Pancreas (tissue), 10 donors: ENCODE results near the gene SP2. TPM values are rescaled to one million over a fixed set of nuclear protein-coding genes. Genes with fewer than 3 reads are reported as not detected.

ENCODE experiments used
- ATAC-seq, 4 donors: fragments of 200-7000 bp; cut with Tn5 transposase; one replicate each; pipeline versions ENCODE4 v1.8.0 to v1.9.1; 2020; ENCODE audit warnings: mild to moderate bottlenecking in 4 of 4, moderate library complexity in 4 of 4
- DNase-seq, 6 donors: peaks; one replicate each; pipeline ENCODE4 v3.0.0-alpha.2; 2020
- FAIRE-seq: peaks from 2 replicates; lab custom pipeline; 2012; peaks lifted over from hg19 to GRCh38; lab: Jason Lieb, UNC
- H3K27ac ChIP-seq, 4 donors: fragments of 200-600 bp; sonication (generic); 1 replicate in 3 of 4; 2 replicates in 1 of 4; pipeline versions ENCODE4 v1.5.0 to v1.8.0; 2020
- H3K27me3 ChIP-seq, 4 donors: fragments of 200-600 bp; one replicate each; pipeline ENCODE4 v1.8.0; 2021
- H3K36me3 ChIP-seq, 3 donors: fragments of 200-600 bp; sonication (generic) in 1 of 3; one replicate each; pipeline versions ENCODE4 v1.5.0 to v1.8.0; 2020 to 2021
- H3K4me1 ChIP-seq, 3 donors: fragments of 200-600 bp; one replicate each; pipeline ENCODE4 v1.8.0; 2021
- H3K4me3 ChIP-seq, 4 donors: fragments of 200-600 bp; sonication (generic) in 2 of 4; one replicate each; pipeline versions ENCODE4 v1.5.0 to v1.8.0; 2020 to 2021
- H3K9me3 ChIP-seq, 4 donors: fragments of 200-600 bp; one replicate each; pipeline ENCODE4 v1.8.0; 2021
- WGBS, 2 donors: extraction: QIAGEN DNeasy Blood & Tissue Kit; methylation state at CpG; one replicate each; pipeline ENCODE4 v1.1.7; 2013; 5-methylcytosine and 5-hydroxymethylcytosine counted together
- intact Hi-C, 3 donors: fragments of 100-400 bp; cut with DNase I; formaldehyde crosslinking; loops; one replicate each; pipeline versions ENCODE4 v1.11.1 to v1.14.2; 2022
- polyA plus RNA-seq, 2 donors: library from polyadenylated mRNA; stranded (reverse); fragments of 200-250 nt; gene quantifications; one replicate each; pipeline ENCODE4 v1.2.3, GENCODE V29; 2013
- total RNA-seq, 6 donors: library from RNA; stranded (reverse); fragmentation: NEBNext Ultra II Directional in 4 of 6; extraction: Animal tissue kit (Norgen Biotek cat#: 25700) in 4 of 6; gene quantifications; one replicate each; pipeline versions ENCODE4 v1.2.1 to v1.2.4, GENCODE V29; 2021 to 2023
- TF ChIP-seq, protein P1 (sequence below), 4 donors: fragments of 200-600 bp; sonication (generic) in 3 of 4; IDR thresholded peaks; one replicate each; pipeline versions ENCODE4 v1.5.0 to v1.8.0; 2021; ENCODE audit warnings: antibody characterized with exemption in 4 of 4
- donor health status: healthy with polysubstance abuse.
- donor health status: DM: no; HTN: no; CAD: no; lungs with moderate emphysema.
- donor health status: DM: no; HTN: no; CAD: no.
- donor health status: control.
- donor health status: control.
- donor health status: Bipolar disorder and iron deficiency.
- donor health status: DM: yes; HTN: yes; CAD: no.
- donor health status: DM: no; HTN: no; CAD: no.
- donor health status: DM: no; HTN: no; CAD: no.
- donor health status: DM: yes; HTN: yes; CAD: no.

SP2 gene
- total RNA-seq: 1 to 10 TPM; 5.2 to 8.8 (median 6.9) TPM
- 1 to 10 TPM; 5.5 to 8.5 TPM for polyA plus RNA-seq

DNA sequence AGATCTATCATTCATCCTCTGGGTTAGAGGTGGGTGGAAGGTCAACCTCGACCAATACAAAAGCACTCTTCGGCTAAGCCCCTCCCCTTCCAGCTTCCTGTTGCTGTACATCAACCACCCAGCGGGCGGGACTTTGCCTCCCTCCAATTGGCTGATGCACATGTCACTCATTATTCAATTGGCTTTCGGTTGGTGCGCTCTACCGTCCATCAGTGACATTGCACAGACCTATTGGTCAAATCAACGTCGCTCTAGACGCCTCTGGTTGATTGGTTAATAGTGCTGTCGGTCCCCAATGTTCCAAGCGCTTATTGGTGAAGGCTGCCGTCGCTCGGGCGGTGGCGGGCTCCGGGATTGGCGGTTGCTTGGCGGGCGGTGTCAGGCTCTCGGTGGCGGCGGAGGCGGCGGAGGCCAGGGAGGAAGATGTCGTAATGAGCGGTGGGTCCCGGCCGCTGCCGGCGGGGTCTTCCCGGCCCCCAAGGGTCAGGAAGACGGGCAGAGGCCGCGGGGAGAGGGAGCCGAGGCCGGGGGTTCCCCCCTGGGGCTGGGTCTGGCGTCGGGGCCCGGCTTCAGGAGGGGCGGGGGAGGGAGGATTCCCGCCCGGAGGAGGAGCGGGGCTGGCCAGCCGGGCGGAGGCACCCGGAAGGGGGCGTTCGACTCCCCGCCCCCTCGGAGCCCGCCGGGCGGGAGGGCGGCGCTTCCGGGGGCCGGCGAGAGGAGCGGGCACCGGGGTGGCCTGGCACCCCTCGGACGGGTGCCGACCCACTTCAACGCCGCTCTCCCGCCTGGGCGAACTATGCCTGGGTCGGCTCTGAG is at the start of gene SP2:
Gene SP2, plus strand, starts transcription at position 381 of the 816 bp plus-strand sequence. Its CDS starts 51 bp downstream, at position 432.
- DNase-seq: peak; percentile 97 to 100 (median 100)
- H3K27ac ChIP-seq: peak within 1 kb of the TSS; percentile 96 to 99 (median 98)
- WGBS, 2 donors: 0 to 1% methylated on average over 64 to 70 of the region's 70 CpGs
- H3K4me1 ChIP-seq: peaks cover 0 to 15% (median 0%) of the 10 kb centered on the region in 3 donors
- FAIRE-seq: peak; percentile 90
- TF ChIP-seq, protein P1, sequence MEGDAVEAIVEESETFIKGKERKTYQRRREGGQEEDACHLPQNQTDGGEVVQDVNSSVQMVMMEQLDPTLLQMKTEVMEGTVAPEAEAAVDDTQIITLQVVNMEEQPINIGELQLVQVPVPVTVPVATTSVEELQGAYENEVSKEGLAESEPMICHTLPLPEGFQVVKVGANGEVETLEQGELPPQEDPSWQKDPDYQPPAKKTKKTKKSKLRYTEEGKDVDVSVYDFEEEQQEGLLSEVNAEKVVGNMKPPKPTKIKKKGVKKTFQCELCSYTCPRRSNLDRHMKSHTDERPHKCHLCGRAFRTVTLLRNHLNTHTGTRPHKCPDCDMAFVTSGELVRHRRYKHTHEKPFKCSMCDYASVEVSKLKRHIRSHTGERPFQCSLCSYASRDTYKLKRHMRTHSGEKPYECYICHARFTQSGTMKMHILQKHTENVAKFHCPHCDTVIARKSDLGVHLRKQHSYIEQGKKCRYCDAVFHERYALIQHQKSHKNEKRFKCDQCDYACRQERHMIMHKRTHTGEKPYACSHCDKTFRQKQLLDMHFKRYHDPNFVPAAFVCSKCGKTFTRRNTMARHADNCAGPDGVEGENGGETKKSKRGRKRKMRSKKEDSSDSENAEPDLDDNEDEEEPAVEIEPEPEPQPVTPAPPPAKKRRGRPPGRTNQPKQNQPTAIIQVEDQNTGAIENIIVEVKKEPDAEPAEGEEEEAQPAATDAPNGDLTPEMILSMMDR (IDR thresholded peaks at IDR 0.05): no peak
- no peaks in the 10 kb centered on the region for H3K36me3 ChIP-seq
- no peaks in the 10 kb centered on the region for H3K9me3 ChIP-seq
- intact Hi-C loops: no loop called here
- peak; percentile 90 to 95 (median 92) for ATAC-seq
- H3K4me3 ChIP-seq: peak within 1 kb of the TSS; percentile 39 to 89 (median 78)
- H3K27me3 ChIP-seq: no peaks in the 10 kb centered on the region

DNA sequence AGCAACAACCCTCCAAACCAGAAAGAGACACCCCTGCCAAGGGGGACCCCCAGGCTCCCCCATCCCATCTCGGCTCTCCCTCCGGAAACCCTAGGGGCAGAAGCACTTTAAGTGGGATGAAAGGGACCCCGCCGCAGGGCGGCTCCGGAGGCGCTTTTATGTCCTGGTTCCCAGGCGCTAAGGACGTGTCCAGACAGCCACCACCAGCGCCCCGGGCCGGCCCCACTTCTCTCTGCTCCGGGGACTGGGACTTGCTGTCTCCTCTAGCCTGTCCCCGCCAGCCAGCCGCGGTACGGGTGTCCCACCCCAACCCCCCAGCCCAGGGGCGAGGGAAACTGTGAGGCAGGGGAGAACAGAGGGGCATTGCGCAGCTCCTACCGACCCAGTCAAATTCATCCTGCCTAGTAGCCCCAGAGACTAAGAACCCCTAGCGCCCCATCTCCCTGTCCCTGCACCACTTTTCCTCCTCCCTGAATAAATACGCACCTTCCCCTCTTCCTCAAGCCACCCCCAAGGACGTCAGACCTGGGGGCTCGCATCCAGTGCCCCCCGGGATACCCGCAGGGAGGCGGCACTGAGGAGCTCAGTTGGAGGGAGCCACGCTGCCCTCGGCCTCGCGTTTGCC is 49.2 kb upstream of the SP2 start:
- peaks cover 5 to 16% (median 14%) of the 10 kb centered on the region in 3 donors for H3K4me1 ChIP-seq
- FAIRE-seq (no peak), DNase-seq (peak in 1 of 6 donors; percentile 81), ATAC-seq (no peak)
- 19 to 35% methylated on average over 25 to 31 of the region's 31 CpGs for WGBS, 2 donors
- TF ChIP-seq, protein P1 (IDR thresholded peaks at IDR 0.05): no peak
- H3K36me3 ChIP-seq: no peaks in the 10 kb centered on the region
- no peak overlapping the region for H3K27ac ChIP-seq
- H3K27me3 ChIP-seq: peaks cover 0 to 7% (median 2%) of the 10 kb centered on the region in 4 donors
- no peak overlapping the region for H3K4me3 ChIP-seq
- intact Hi-C loops: loop anchor here in 1 of 3 donors (10.0 kb wide), 1 partner anchor 168 kb away; no protein-coding TSS in a partner anchor
- no peaks in the 10 kb centered on the region for H3K9me3 ChIP-seq

DNA sequence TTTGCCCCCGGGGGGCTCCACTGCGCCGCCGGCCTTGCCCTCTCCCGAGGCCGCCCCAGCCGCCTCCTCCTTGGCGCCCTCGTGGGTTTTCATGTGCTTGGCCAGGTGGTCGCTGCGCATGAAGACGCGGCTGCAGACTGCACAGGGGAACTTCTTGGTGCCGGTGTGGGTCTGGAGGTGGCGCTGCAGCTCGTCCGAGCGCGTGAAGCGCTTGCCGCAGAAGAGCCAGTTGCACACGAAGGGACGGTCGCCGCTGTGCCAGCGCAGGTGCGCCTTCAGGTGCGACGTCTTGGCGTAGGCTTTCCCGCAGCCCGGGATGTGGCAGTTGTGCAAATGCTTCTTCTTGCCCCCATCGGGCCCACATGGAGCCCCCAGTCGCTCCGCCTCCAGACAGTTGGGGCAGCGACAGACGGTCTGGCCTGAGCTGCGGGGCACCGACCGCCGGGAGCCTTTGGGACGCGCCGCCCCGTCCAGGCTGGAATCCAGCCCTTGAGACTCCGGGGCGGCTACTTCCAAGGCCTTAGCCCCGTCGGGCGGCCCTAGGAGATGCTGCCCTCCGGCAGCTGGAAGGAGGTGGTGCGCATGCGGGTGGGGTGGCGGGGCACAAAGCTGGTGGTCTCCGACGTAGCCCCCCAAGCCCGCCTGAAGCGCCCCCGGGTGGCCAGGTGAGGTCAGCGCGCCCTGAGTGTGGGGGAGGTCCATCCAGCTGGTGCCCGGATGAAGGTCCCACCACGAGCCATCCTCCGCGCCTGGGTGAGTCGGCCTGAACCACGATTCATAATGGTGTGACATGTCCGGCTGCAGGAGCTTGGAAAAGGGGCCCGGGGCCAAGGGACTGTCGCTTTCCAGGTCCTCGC is 48.5 kb upstream of the SP2 start:
- peaks cover 0 to 9% (median 8%) of the 10 kb centered on the region in 3 donors for H3K4me1 ChIP-seq
- intact Hi-C loops: loop anchor here in 1 of 3 donors (10.0 kb wide), 1 partner anchor 167 kb away; no protein-coding TSS in a partner anchor
- no peak overlapping the region for H3K4me3 ChIP-seq
- H3K36me3 ChIP-seq: no peaks in the 10 kb centered on the region
- H3K27me3 ChIP-seq: peaks cover 0 to 14% (median 2%) of the 10 kb centered on the region in 4 donors
- no peak overlapping the region for H3K27ac ChIP-seq
- 15 to 35% methylated on average over 55 to 71 of the region's 71 CpGs for WGBS, 2 donors
- FAIRE-seq (no peak), ATAC-seq (no peak), DNase-seq (peak in 1 of 6 donors; percentile 71)
- H3K9me3 ChIP-seq: no peaks in the 10 kb centered on the region
- TF ChIP-seq, protein P1 (IDR thresholded peaks at IDR 0.05): no peak

DNA sequence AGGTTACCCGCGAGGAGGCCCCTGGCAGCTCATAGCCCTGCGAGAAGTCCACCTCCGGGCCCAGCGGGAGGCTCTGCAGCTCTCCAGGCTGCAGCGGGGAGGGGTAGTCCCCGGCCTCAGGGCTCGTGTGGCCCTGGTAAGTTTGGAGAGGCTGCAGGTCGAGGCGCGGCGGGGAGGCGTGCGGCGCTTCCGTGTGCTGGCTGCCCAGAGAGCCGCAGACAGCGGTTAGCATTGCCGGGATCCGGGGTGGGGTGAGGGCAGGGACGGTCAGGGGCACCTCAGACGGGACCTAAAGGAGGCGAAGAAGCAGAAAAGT is 47.9 kb upstream of the SP2 start:
- TF ChIP-seq, protein P1 (IDR thresholded peaks at IDR 0.05): no peak
- H3K27ac ChIP-seq: no peak overlapping the region
- no peak for FAIRE-seq
- H3K4me1 ChIP-seq: peaks cover 0 to 6% (median 4%) of the 10 kb centered on the region in 3 donors
- intact Hi-C loops: loop anchor here in 1 of 3 donors (10.0 kb wide), 1 partner anchor 167 kb away; no protein-coding TSS in a partner anchor
- no peak for DNase-seq
- H3K4me3 ChIP-seq: no peak overlapping the region
- WGBS, 2 donors: 54 to 56% methylated on average over 23 of the region's 23 CpGs
- ATAC-seq: no peak
- H3K9me3 ChIP-seq: no peaks in the 10 kb centered on the region
- H3K27me3 ChIP-seq: peaks cover 3 to 20% (median 5%) of the 10 kb centered on the region in 4 donors
- H3K36me3 ChIP-seq: no peaks in the 10 kb centered on the region
